Ascending aorta (tissue), 2 donors: ENCODE data around the gene SRP68. TPM values are rescaled to one million over a fixed set of nuclear protein-coding genes. Genes with fewer than 3 reads are reported as not detected.

Experiments used
- DNase-seq, 2 donors: peaks; one replicate each; pipeline ENCODE4 v3.0.0-alpha.2; 2019; ENCODE audit warnings: low spot score in 2 of 2
- H3K27ac ChIP-seq, 2 donors: fragments of 200-600 bp; sonication (generic); one replicate each; pipeline ENCODE4 v1.5.1; 2016 to 2017; ENCODE audit warnings: mild to moderate bottlenecking in 1 of 2
- H3K27me3 ChIP-seq: fragments of 200-600 bp; sonication (generic); one replicate; pipeline ENCODE4 v1.5.1; 2017
- H3K36me3 ChIP-seq, 2 donors: fragments of 200-600 bp; sonication (generic); one replicate each; pipeline ENCODE4 v1.5.1; 2016
- H3K4me1 ChIP-seq, 2 donors: fragments of 200-600 bp; sonication (generic); one replicate each; pipeline ENCODE4 v1.5.1; 2016 to 2017; ENCODE audit warnings: mild to moderate bottlenecking in 1 of 2
- H3K4me3 ChIP-seq, 2 donors: fragments of 200-600 bp; sonication (generic); one replicate each; pipeline ENCODE4 v1.5.1; 2016 to 2017; ENCODE audit warnings: mild to moderate bottlenecking in 1 of 2
- H3K9me3 ChIP-seq, 2 donors: fragments of 200-600 bp; sonication (generic); one replicate each; pipeline ENCODE4 v1.5.1; 2016
- CTCF ChIP-seq, 3 experiments: fragments of 200-600 bp in 2 of 3; fragments of 450-650 bp in 1 of 3; sonication (generic) in 2 of 3; IDR thresholded peaks; one replicate each; pipeline ENCODE4 v1.5.1; 2016 to 2019; ENCODE audit warnings: antibody characterized with exemption in 3 of 3, mild to moderate bottlenecking in 1 of 3, moderate library complexity in 1 of 3
- intact Hi-C: fragments of 100-400 bp; cut with DNase I; formaldehyde crosslinking; loops from one replicate; pipeline ENCODE4 v1.15.1; 2023
- total RNA-seq: library from RNA; depleted of rRNA; stranded (reverse); fragments of >200 nt; gene quantifications from one replicate; pipeline ENCODE4 v1.1.0, GENCODE V29; 2016

SRP68 gene
- total RNA-seq, 1 donor from 2014 or later = 15.6 TPM

GRCh38 chr17:76008208-76008607, 64.1 kb downstream of the SRP68 start:
- DNase-seq = no peak
- Histone ChIP-seq H3K4me1 (no peaks in the 10 kb centered on the region), H3K27me3 (no peaks in the 10 kb centered on the region), H3K27ac (no peak overlapping the region), H3K9me3 (no peaks in the 10 kb centered on the region), H3K4me3 (no peak overlapping the region), H3K36me3 (no peaks in the 10 kb centered on the region)
- TF ChIP-seq CTCF (IDR thresholded peaks at IDR 0.05) = no peak
- intact Hi-C loops = no loop called here

DNA sequence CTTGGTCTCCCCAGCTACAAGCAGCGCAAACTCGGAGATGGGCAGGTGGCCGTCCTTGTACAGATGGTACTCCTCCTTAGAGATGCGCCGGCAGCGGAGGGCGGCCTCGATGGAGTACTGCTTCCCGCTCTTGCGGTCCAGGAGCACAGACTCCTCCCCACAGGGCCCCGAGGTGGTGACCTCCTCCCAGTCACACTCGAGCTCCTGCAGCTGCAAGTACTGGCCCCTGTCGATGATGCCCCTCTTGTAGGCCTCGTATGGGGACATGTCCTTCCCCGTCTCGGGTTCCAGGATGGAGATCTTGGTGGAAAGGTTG, 64.5 kb downstream of the SRP68 start:
- intact Hi-C loops = no loop called here

GRCh38 chr17:76007131-76007849, 65.0 kb downstream of the SRP68 start:
- Histone ChIP-seq H3K27me3 (no peaks in the 10 kb centered on the region), H3K4me3 (no peak overlapping the region), H3K9me3 (no peaks in the 10 kb centered on the region), H3K4me1 (no peaks in the 10 kb centered on the region), H3K27ac (no peak overlapping the region), H3K36me3 (no peaks in the 10 kb centered on the region)
- intact Hi-C loops = no loop called here
- no peak for DNase-seq
- no peak for TF ChIP-seq CTCF (IDR thresholded peaks at IDR 0.05)

More for the DNA sequence above, 64.5 kb downstream of the SRP68 start:
- TF ChIP-seq CTCF (IDR thresholded peaks at IDR 0.05) = no peak
- DNase-seq = no peak
- Histone ChIP-seq H3K27ac (no peak overlapping the region), H3K4me1 (no peaks in the 10 kb centered on the region), H3K9me3 (no peaks in the 10 kb centered on the region), H3K4me3 (no peak overlapping the region), H3K27me3 (no peaks in the 10 kb centered on the region), H3K36me3 (no peaks in the 10 kb centered on the region)

- peak; percentile 42 to 56 (median 45) for TF ChIP-seq CTCF (IDR thresholded peaks at IDR 0.05)
Observed at GRCh38 chr17:76005263-76006149, 66.8 kb downstream of the SRP68 start.

DNA sequence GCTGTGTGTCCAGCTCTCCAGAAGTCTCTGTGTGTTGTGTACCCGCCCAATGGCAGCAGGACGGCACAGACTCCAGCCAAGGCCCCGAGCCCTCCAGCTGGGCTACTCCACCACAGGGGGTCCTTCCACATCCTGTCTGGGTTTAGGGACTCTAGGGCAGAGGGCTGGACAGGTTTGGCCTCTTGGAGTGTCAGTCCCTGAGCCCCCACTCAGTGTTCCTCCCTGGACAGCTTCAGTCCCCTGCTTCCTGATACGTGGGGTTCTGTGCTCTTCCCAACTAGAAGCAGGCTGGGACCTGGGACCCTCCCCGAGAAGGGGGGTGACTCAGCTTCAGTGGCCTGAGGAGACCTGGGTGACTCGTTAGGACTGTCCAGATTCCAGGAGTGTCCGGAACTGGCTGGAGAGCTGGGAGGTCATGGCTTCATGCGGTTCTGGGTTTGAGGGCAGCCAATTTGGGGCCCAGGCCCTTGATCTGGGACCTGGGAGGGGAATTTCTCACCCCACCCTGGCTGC, 67.5 kb downstream of the SRP68 start:
- Histone ChIP-seq H3K27me3 (no peaks in the 10 kb centered on the region), H3K27ac (no peak overlapping the region), H3K4me3 (no peak overlapping the region), H3K9me3 (no peaks in the 10 kb centered on the region), H3K36me3 (no peaks in the 10 kb centered on the region), H3K4me1 (no peaks in the 10 kb centered on the region)
- no peak for TF ChIP-seq CTCF (IDR thresholded peaks at IDR 0.05)
- intact Hi-C loops = loop anchor here (2.0 kb wide), 1 partner anchor 100 kb away; the partner anchor contains the start of gene MRPL38
- no peak for DNase-seq

More at GRCh38 chr17:76005263-76006149, 66.8 kb downstream of the SRP68 start:
- no peaks in the 10 kb centered on the region for H3K27me3 ChIP-seq
- no peaks in the 10 kb centered on the region for H3K4me1 ChIP-seq
- no peaks in the 10 kb centered on the region for H3K9me3 ChIP-seq
- H3K4me3 ChIP-seq = no peak overlapping the region
- H3K27ac ChIP-seq = no peak overlapping the region
- no peaks in the 10 kb centered on the region for H3K36me3 ChIP-seq
- intact Hi-C loops = loop anchor here (2.0 kb wide), 1 partner anchor 101 kb away; the partner anchor contains the start of gene MRPL38
- peak in 1 of 2 donors; percentile 80 for DNase-seq
